ENCODE data around the gene CACNA2D2. TPM values are rescaled to one million over a fixed set of nuclear protein-coding genes. Genes with fewer than 3 reads are reported as not detected.

CACNA2D2 gene
- total and polyA plus RNA-seq, 2 of the 13 experiments (the other 11 are each of a cell fraction or from before 2014, with no cell fraction given) = not detected

- TF ChIP-seq, protein P1, sequence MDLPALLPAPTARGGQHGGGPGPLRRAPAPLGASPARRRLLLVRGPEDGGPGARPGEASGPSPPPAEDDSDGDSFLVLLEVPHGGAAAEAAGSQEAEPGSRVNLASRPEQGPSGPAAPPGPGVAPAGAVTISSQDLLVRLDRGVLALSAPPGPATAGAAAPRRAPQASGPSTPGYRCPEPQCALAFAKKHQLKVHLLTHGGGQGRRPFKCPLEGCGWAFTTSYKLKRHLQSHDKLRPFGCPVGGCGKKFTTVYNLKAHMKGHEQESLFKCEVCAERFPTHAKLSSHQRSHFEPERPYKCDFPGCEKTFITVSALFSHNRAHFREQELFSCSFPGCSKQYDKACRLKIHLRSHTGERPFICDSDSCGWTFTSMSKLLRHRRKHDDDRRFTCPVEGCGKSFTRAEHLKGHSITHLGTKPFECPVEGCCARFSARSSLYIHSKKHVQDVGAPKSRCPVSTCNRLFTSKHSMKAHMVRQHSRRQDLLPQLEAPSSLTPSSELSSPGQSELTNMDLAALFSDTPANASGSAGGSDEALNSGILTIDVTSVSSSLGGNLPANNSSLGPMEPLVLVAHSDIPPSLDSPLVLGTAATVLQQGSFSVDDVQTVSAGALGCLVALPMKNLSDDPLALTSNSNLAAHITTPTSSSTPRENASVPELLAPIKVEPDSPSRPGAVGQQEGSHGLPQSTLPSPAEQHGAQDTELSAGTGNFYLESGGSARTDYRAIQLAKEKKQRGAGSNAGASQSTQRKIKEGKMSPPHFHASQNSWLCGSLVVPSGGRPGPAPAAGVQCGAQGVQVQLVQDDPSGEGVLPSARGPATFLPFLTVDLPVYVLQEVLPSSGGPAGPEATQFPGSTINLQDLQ (CRISPR knock-in tag; IDR thresholded peaks at IDR 0.05) = no peak
- TF ChIP-seq, protein P2, sequence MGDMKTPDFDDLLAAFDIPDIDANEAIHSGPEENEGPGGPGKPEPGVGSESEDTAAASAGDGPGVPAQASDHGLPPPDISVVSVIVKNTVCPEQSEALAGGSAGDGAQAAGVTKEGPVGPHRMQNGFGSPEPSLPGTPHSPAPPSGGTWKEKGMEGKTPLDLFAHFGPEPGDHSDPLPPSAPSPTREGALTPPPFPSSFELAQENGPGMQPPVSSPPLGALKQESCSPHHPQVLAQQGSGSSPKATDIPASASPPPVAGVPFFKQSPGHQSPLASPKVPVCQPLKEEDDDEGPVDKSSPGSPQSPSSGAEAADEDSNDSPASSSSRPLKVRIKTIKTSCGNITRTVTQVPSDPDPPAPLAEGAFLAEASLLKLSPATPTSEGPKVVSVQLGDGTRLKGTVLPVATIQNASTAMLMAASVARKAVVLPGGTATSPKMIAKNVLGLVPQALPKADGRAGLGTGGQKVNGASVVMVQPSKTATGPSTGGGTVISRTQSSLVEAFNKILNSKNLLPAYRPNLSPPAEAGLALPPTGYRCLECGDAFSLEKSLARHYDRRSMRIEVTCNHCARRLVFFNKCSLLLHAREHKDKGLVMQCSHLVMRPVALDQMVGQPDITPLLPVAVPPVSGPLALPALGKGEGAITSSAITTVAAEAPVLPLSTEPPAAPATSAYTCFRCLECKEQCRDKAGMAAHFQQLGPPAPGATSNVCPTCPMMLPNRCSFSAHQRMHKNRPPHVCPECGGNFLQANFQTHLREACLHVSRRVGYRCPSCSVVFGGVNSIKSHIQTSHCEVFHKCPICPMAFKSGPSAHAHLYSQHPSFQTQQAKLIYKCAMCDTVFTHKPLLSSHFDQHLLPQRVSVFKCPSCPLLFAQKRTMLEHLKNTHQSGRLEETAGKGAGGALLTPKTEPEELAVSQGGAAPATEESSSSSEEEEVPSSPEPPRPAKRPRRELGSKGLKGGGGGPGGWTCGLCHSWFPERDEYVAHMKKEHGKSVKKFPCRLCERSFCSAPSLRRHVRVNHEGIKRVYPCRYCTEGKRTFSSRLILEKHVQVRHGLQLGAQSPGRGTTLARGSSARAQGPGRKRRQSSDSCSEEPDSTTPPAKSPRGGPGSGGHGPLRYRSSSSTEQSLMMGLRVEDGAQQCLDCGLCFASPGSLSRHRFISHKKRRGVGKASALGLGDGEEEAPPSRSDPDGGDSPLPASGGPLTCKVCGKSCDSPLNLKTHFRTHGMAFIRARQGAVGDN (CRISPR knock-in tag; IDR thresholded peaks at IDR 0.05) = 0 out of 2 replicates have a peak, but pooled peaks have one; percentile 23
- TF ChIP-seq ZNF331 (CRISPR knock-in tag; IDR thresholded peaks at IDR 0.05) (no peak), ERF (CRISPR knock-in tag; IDR thresholded peaks at IDR 0.05) (no peak), MAF1 (CRISPR knock-in tag; IDR thresholded peaks at IDR 0.05; ENCODE audit: borderline replicate concordance) (no peak), ZNF7 (CRISPR knock-in tag; IDR thresholded peaks at IDR 0.05) (no peak), ZNF276 (CRISPR knock-in tag; IDR thresholded peaks at IDR 0.05; ENCODE audit: low read depth) (no peak), ZNF570 (CRISPR knock-in tag; IDR thresholded peaks at IDR 0.05; ENCODE audit: borderline replicate concordance) (no peak), HDAC1 (CRISPR knock-in tag; IDR thresholded peaks at IDR 0.05) (no peak), SALL2 (CRISPR knock-in tag; IDR thresholded peaks at IDR 0.05) (no peak)
- TF ChIP-seq, protein P3, sequence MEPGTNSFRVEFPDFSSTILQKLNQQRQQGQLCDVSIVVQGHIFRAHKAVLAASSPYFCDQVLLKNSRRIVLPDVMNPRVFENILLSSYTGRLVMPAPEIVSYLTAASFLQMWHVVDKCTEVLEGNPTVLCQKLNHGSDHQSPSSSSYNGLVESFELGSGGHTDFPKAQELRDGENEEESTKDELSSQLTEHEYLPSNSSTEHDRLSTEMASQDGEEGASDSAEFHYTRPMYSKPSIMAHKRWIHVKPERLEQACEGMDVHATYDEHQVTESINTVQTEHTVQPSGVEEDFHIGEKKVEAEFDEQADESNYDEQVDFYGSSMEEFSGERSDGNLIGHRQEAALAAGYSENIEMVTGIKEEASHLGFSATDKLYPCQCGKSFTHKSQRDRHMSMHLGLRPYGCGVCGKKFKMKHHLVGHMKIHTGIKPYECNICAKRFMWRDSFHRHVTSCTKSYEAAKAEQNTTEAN (CRISPR knock-in tag; conservative IDR thresholded peaks at IDR 0.05) = no peak
- TF ChIP-seq, protein P4, sequence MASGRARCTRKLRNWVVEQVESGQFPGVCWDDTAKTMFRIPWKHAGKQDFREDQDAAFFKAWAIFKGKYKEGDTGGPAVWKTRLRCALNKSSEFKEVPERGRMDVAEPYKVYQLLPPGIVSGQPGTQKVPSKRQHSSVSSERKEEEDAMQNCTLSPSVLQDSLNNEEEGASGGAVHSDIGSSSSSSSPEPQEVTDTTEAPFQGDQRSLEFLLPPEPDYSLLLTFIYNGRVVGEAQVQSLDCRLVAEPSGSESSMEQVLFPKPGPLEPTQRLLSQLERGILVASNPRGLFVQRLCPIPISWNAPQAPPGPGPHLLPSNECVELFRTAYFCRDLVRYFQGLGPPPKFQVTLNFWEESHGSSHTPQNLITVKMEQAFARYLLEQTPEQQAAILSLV (CRISPR knock-in tag; IDR thresholded peaks at IDR 0.05; ENCODE audit: borderline replicate concordance) = no peak
- TF ChIP-seq, protein P5, sequence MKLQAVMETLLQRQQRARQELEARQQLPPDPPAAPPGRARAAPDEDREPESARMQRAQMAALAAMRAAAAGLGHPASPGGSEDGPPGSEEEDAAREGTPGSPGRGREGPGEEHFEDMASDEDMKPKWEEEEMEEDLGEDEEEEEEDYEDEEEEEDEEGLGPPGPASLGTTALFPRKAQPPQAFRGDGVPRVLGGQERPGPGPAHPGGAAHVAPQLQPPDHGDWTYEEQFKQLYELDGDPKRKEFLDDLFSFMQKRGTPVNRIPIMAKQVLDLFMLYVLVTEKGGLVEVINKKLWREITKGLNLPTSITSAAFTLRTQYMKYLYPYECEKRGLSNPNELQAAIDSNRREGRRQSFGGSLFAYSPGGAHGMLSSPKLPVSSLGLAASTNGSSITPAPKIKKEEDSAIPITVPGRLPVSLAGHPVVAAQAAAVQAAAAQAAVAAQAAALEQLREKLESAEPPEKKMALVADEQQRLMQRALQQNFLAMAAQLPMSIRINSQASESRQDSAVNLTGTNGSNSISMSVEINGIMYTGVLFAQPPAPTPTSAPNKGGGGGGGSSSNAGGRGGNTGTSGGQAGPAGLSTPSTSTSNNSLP (IDR thresholded peaks at IDR 0.05; ENCODE audit: low read depth, low read length) = no peak
Observed at GRCh38 chr3:50316657-50317242, 186.7 kb downstream of the CACNA2D2 start (continued).

Measured in HepG2 (cell line).